Epithelial cell of proximal tubule (primary cell): Measurements from ENCODE around the gene TMIE. TPM values are rescaled to one million over a fixed set of nuclear protein-coding genes. Genes with fewer than 3 reads are reported as not detected.

ENCODE experiments used
- DNase-seq: peaks from one replicate; pipeline ENCODE4 v3.0.0-alpha.2; 2011; ENCODE audit warnings: low read depth
- H3K4me3 ChIP-seq: 2 replicates; pipeline ENCODE4 v1.5.1; 2011; ENCODE audit warnings: low read depth, mild to moderate bottlenecking, low read length
- CTCF ChIP-seq: conservative IDR thresholded peaks from 2 replicates; pipeline ENCODE4 v1.5.1; 2012; ENCODE audit warnings: low read depth, mild to moderate bottlenecking, low read length
- total RNA-seq: library from RNA; depleted of rRNA; stranded (reverse); fragments of >200 nt; gene quantifications from 2 replicates; pipeline ENCODE4 v1.2.3, GENCODE V29; 2015

The TMIE gene
- total RNA-seq, 1 donor from 2014 or later, result not detected

GRCh38 chr3:46679681-46680080 is 21.5 kb upstream of the TMIE start:
- DNase-seq, result no peak
- TF ChIP-seq CTCF, result no peak

GRCh38 chr3:46680298-46680826 is 20.8 kb upstream of the TMIE start:
- no peak for TF ChIP-seq CTCF
- no peak overlapping the region for H3K4me3 ChIP-seq
- DNase-seq, result no peak

More at GRCh38 chr3:46679681-46680080, 21.5 kb upstream of the TMIE start:
- H3K4me3 ChIP-seq, result no peak overlapping the region

GRCh38 chr3:46681387-46681786 is 19.8 kb upstream of the TMIE start:
- TF ChIP-seq CTCF, result no peak
- H3K4me3 ChIP-seq, result no peak overlapping the region
- no peak for DNase-seq

GRCh38 chr3:46681856-46682540 is 19.2 kb upstream of the TMIE start:
- H3K4me3 ChIP-seq, result no peak overlapping the region
- no peak for TF ChIP-seq CTCF
- no peak for DNase-seq

GRCh38 chr3:46682974-46683373 is 18.2 kb upstream of the TMIE start:
- no peak for DNase-seq
- no peak for TF ChIP-seq CTCF
- no peak overlapping the region for H3K4me3 ChIP-seq

GRCh38 chr3:46684891-46685290 is 16.3 kb upstream of the TMIE start:
- no peak for DNase-seq
- no peak for TF ChIP-seq CTCF
- no peak overlapping the region for H3K4me3 ChIP-seq

GRCh38 chr3:46685446-46685845 is 15.7 kb upstream of the TMIE start:
- no peak for TF ChIP-seq CTCF
- no peak overlapping the region for H3K4me3 ChIP-seq
- no peak for DNase-seq
